ENCODE measurements around the gene PFDN2. TPM values are rescaled to one million over a fixed set of nuclear protein-coding genes. Genes with fewer than 3 reads are reported as not detected.

Gene PFDN2
- total RNA-seq, 1 donor from 2014 or later, result 56.2 TPM

DNA sequence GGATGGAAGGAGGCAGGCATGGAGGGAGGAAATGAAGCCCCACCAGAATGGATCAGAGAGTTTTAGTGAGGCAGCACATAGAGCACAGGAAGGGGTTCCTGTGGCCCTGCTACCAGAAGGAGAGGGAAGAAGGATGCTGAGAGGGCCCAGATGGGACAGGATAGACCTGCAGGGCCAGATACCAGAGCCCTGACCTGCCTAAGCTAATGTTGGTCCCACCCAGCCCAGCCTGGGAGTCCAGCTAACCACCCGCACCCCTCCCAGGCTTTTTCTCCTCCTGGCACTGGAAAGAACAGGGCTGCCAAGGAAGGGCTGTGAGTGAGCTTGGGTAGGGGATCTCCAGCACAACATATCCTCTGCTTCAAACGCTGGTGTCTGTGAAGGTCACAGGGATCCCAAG lies 35.4 kb downstream of the PFDN2 start:
- TF ChIP-seq, protein P1, sequence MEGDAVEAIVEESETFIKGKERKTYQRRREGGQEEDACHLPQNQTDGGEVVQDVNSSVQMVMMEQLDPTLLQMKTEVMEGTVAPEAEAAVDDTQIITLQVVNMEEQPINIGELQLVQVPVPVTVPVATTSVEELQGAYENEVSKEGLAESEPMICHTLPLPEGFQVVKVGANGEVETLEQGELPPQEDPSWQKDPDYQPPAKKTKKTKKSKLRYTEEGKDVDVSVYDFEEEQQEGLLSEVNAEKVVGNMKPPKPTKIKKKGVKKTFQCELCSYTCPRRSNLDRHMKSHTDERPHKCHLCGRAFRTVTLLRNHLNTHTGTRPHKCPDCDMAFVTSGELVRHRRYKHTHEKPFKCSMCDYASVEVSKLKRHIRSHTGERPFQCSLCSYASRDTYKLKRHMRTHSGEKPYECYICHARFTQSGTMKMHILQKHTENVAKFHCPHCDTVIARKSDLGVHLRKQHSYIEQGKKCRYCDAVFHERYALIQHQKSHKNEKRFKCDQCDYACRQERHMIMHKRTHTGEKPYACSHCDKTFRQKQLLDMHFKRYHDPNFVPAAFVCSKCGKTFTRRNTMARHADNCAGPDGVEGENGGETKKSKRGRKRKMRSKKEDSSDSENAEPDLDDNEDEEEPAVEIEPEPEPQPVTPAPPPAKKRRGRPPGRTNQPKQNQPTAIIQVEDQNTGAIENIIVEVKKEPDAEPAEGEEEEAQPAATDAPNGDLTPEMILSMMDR (IDR thresholded peaks at IDR 0.05), result no peak
- Histone ChIP-seq H3K36me3 (no peaks in the 10 kb centered on the region), H3K27ac (peak overlapping the region; percentile 39), H3K4me3 (no peak overlapping the region), H3K9me3 (no peaks in the 10 kb centered on the region), H3K4me1 (peaks cover 13% of the 10 kb centered on the region), H3K27me3 (no peaks in the 10 kb centered on the region)
- DNase-seq, result no peak
- intact Hi-C loops (cut with DNase I), result no loop called here
- no peak for ATAC-seq

- ATAC-seq (no peak), DNase-seq (no peak)
- no peak overlapping the region for H3K4me3 ChIP-seq
- no peaks in the 10 kb centered on the region for H3K27me3 ChIP-seq
- no peaks in the 10 kb centered on the region for H3K36me3 ChIP-seq
- no peak overlapping the region for H3K27ac ChIP-seq
- intact Hi-C loops (cut with DNase I), result no loop called here
- TF ChIP-seq, protein P1 (IDR thresholded peaks at IDR 0.05), result no peak
- H3K4me1 ChIP-seq, result peaks cover 13% of the 10 kb centered on the region
- H3K9me3 ChIP-seq, result no peaks in the 10 kb centered on the region
These were observed 36.3 kb downstream of the PFDN2 start for GRCh38 chr1:161081519-161081918.

DNA sequence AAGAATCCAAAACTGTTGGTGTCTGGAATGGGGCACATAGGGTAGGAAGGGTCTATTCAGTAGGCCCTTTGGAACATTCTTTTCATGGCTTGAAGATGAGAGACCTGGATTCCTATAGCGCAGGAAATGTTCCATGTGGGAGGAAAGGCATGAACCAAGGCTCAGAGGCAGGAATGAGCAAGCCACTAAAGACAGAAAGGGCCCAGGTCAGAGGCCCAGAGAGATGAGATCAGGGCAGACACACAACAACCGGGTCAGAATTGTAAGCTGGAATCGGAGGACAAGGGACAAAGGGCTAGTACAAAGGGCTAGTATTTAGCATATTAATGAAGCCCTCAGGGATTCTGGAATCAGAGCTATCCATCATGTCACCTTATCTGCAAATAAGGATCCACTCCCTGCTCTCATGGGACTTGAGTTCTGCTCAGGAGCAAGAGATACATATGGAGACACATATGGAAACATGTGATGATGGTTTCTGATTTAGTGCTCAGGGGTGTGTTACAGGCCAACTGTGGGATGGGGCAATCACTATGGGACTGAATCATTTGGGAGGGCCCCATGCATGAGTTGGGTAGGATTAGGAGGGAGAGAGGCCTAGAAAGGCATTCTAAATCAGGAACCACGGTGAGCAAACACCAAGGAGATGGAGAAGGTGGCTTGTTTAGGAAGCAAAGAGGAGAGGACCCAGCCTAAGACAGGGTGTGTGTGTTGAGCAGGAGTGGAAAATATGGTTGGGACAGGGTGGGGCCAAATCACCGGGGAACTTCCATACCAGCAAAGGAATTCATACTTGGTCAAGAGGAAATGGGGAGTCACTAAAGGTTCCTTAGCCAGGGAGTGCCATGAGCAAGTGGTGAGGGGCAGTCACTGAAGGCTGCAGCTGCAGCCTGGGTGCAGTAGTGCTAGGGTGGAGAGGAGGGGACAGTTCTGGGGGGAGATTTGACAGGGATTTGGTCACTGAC lies 37.1 kb downstream of the PFDN2 start:
- H3K27me3 ChIP-seq, result no peaks in the 10 kb centered on the region
- ATAC-seq, result no peak
- intact Hi-C loops (cut with DNase I), result no loop called here
- TF ChIP-seq, protein P1 (IDR thresholded peaks at IDR 0.05), result no peak
- H3K27ac ChIP-seq, result no peak overlapping the region
- H3K36me3 ChIP-seq, result no peaks in the 10 kb centered on the region
- no peak overlapping the region for H3K4me3 ChIP-seq
- DNase-seq, result no peak
- H3K4me1 ChIP-seq, result peaks cover 13% of the 10 kb centered on the region
- no peaks in the 10 kb centered on the region for H3K9me3 ChIP-seq

DNA sequence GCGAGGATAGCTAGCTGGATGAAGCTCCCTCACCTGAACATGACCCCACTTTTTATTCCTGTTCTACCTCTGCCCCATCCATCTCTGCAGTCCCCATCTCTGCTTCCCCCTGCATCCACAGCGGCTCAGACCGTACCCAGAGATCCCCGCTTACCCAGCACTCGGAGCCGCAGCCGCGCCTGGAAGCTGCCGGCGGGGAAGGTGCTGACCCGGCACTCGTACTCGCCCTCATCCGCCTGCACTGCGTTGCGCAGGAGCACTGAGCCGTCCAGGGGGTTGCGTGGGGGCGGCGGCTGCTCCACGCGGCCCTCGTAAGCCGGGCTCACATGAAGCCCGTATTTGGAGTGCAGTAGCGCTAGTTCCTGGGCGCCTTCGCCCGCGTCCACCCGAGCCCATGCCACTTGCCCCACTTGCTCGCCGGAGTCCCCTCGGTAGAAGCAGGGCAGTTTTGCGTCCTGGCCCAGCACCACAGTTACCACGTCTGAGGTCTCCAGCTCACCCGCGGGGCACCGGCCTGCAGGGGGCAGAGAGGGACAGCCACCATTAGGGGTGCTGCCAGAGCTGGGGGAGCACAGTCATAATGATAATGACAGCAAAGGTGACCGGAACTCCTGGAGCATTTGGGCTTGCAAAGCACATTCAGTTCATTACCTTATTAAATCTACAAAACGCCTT lies 38.3 kb downstream of the PFDN2 start:
- ATAC-seq (no peak), DNase-seq (no peak)
- H3K9me3 ChIP-seq, result no peaks in the 10 kb centered on the region

GRCh38 chr1:161077426-161077825 lies 40.4 kb downstream of the PFDN2 start:
- Histone ChIP-seq H3K36me3 (no peaks in the 10 kb centered on the region), H3K27me3 (no peaks in the 10 kb centered on the region), H3K4me1 (no peaks in the 10 kb centered on the region), H3K9me3 (no peaks in the 10 kb centered on the region), H3K27ac (no peak overlapping the region), H3K4me3 (no peak overlapping the region)
- ATAC-seq, result no peak
- no peak for DNase-seq
- intact Hi-C loops (cut with DNase I), result no loop called here
- TF ChIP-seq, protein P1 (IDR thresholded peaks at IDR 0.05), result no peak

More for the DNA sequence above, 38.3 kb downstream of the PFDN2 start:
- no peaks in the 10 kb centered on the region for H3K36me3 ChIP-seq
- H3K27me3 ChIP-seq, result no peaks in the 10 kb centered on the region
- intact Hi-C loops (cut with DNase I), result no loop called here
- peaks cover 13% of the 10 kb centered on the region for H3K4me1 ChIP-seq
- H3K4me3 ChIP-seq, result no peak overlapping the region
- TF ChIP-seq, protein P1 (IDR thresholded peaks at IDR 0.05), result no peak
- H3K27ac ChIP-seq, result no peak overlapping the region
